Superior temporal gyrus (tissue), 1 donor: ENCODE measurements around the gene RTN3.
A peak's percentile ranks its signal among the peaks of the same experiment; 100 is the strongest.

Source experiments
- DNase-seq: peaks from one replicate; pipeline ENCODE4 v3.0.0-alpha.2; 2016; ENCODE audit errors: extremely low spot score

The RTN3 gene

DNA sequence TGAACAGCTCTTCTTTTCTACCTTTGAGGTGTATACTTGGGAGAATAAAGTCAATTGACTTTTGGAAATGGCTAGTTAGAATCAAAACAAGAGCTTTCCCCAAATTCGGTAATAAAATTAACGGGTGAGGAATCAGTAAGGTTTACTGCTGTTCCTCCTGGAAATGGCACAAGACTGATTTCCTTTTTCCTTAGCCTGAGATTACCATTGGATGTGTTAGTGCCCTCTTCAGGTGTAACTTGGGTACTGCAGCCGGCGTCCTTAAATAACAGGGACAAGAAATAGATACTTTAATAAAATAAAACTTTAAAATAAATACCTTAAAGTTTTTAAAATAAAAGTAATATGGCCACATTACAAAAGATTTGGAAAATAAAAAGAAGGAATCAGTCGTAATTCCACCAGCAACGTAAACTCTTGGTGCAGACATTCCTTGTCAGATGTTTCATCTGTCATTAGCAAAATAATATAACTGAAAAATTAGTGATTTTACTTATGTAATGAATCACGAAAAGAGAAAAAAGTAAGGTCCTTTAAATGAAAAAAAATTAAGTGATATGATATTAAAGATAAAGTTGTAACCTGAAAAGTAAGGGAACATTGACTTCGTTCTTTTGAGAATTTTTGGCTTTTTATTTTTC lies 57.5 kb downstream of the RTN3 start:
- DNase-seq, result peak; percentile 94

DNA sequence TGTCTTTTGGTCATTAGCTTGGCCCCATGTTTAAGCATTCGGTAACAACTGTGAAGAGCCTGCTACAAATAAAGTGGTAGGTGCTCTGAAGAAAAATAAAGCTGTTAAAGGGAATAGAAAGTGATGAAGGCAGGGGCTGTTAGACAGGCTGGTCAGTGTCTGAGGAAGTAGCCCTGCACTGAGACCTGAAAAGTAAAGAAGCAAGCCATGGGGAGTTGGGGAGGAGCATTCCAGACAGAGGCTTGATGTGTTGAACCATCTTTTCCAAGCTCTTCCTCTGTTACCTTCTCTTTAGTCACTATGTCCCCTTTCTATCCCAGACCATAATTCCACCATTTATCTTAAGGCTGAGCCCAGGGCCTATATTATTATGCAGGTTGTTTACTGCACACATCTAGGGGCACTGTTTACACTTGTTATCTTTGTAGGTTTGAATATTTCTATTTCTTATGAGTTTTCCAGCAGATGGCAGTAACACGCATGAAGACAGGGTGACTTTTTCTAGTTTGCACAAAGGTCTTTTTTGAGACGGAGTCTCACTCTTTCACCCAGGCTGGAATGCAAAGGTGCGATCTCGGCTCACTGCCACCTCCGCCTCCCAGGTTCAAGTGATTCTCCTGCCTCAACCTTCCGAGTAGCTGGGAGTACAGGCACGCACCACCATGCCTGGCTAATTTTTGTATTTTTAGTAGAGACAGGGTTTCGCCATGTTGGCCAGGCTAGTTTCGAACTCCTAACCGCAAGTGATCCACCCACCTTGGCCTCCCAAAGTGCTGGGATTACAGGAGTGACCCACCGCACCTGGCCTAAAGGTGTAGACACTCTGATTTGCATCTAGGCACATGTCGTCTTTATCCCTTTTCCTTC lies 64.2 kb downstream of the RTN3 start:
- peak; percentile 56 for DNase-seq

DNA sequence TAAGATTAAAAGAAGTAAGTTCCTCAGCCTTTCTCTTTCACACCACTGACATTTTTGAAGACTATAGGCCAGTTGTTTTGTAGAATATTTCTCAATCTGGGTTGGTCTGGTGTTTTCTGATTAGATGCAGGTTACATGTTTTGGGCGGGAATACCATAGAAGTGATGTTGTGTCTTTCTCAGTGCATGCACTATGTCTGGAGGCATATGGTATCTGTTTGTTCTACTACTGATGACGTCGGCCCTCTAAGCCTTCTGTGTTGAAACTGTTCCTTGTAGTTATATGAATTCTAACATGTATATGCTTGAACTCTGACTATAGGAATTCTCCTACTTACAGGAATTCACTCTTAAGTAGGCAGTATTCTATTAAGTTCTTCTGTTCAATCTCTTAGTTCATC lies 65.7 kb downstream of the RTN3 start:
- DNase-seq, result no peak

DNA sequence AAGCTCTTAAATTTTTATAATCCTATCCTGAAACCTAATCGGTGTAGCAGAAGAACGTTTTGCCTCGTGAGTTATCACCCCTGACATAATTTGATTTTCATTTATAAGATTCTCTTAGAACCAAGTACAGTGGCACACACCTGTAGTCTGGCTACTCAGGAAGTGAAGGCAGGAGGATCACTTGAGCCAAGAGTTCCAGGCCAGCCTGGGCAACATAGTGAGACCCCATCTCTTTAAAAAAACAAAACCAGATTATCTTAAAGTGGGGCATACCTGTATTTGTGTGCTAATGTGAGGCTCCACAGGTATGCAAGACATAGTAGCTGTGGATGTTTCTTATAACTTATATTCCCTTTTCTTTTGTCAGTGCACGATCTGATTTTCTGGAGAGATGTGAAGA lies 68.3 kb downstream of the RTN3 start:
- DNase-seq, result no peak

DNA sequence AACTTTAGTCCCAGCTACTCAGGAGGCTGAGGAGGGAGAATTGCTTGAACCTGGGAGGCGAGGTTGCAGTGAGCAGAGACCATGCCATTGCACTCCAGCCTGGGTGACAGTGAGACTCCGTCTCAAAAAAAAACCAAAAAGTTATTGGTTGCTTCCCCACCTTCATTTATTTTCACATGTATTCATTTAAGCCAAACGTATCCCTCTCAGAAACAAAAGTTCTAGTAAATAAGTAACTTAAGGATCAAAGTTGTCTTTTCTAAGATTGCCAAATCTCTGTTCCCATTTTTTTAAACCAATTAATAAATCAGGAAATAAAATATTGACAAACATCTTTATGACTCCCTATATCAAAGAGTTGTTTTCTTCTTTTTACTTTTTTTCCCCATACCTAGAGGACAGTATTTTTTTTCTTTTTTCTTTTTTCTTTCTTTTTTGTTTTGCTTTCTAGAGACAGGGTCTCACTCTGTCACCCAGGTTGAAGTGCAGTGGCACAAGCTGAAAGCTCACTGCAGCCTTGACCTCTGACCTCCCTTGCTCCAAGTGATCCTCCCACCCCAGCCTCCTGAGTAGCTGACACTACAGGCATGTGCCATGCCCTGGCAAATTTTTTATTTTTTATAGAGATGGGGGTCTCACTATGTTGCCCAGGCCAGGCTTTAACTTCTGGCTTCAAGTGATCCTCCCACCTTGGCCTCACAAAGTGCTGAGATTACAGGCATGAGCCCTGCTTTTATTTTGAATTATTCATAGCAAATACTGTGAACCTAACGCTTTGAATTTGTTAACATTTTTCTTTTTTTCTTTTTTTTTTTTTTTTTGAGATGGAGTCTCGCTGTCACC lies 75.8 kb downstream of the RTN3 start:
- DNase-seq, result no peak

DNA sequence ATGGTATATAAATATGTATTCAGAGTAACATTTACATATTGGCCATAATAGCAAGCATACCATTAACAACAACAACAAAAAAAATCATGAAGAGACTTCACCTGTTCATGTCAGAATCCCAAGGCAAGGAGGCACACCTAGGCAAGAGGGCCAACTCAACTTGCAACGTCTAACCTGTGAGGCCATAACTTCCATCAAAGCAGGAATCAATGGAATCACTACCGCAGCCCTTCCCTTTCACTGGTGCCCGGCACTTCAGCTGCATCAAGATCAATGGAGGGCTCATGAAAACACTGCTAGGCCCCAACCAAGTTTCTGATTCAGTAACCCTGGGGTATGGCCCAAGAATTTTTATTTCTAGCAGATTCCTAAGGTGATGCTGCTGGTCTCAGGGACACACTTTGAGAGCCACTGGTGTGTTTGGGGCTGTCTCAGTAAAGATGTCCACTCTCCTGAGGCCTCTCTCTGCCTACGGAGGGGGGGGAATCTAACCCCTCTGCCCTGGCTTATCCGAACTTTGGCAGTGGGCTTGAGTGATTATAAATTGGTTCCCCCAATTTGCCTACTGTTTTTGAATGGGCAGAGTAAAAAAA lies 79.3 kb downstream of the RTN3 start:
- no peak for DNase-seq

DNA sequence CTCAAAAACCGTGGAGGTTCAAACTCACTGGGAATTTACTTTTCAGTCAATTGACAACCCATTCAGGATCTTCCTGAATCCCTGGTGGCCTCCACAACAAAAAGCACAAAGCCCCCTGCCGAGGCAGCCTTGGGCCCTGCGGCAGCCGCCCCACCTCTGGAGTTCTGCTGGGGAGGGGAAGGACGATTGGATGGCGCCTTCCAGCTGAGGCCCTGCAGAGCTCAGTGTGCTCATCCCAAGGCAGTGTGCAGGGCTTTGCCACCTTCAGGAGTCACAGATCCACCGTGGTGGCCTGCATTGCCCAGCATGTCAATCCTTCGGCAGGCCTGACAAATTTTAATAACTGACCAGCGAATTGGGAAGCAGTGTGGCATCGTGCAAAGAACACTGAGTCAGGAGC lies 79.9 kb downstream of the RTN3 start:
- no peak for DNase-seq

- no peak for DNase-seq
Measured at GRCh38 chr11:63761931-63762653, 80.8 kb downstream of the RTN3 start.

- DNase-seq, result peak; percentile 42
Measured at GRCh38 chr11:63762654-63763495, 81.6 kb downstream of the RTN3 start.

DNA sequence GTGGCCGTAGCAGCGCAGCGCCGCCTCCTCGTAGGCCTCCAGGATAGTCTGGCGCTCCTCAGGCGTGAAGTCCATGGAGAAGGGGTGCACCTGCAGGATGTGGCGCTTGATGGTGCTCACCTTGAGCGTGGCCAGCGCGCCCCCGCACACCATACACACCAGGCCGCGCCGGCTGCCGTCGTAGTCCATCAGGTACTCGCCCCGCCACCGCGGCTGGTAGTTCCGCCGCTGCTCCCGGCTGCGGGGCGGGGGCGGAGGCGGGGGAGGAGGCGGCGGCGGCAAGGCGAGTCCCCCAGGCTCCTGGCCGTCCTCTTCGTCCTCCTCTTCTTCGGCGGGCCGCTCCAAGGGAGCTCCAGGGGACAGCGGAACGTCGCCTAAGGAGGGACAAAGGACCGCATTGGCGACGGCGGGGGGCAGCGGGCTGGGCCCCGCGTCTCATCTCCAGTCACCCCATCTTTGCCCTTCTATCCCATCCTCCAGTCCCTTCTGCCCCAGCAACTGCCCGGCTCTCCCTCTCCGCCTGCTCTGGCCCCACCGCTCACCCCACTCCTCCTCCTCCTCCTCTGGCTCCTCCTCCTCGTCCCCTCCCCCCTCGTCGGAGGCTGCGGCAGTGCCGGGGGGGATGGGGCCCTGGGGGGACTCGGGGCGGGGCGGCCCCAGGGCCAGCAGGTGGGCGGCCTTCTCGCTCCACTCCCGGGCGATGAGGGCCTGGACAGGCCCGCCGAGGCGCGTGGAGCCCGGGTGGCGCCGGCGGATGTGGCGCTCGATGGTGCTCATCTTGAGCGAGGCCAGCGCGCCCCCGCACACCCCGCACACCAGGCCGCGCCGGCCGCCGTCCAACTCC lies 82.4 kb downstream of the RTN3 start:
- DNase-seq, result no peak

DNA sequence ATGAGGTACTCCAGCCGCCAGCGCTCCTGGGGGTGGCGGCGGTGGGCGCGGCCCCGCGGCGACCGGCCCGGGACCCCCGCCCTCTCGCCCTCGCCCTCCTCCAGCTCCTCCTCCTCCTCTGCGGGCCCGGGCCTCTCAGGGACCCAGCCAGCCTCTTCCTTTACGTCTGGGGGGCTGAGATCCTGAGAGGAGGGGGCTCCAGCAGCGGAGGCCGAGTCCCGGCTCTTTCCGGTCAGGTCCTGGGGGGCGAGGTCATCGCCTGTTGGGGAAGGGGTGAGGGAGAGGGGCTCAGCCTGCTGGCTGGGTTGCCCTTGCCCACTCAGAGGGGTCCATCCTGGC lies 83.0 kb downstream of the RTN3 start:
- DNase-seq, result no peak

GRCh38 chr11:63764679-63765647 lies 83.7 kb downstream of the RTN3 start:
- DNase-seq, result no peak

DNA sequence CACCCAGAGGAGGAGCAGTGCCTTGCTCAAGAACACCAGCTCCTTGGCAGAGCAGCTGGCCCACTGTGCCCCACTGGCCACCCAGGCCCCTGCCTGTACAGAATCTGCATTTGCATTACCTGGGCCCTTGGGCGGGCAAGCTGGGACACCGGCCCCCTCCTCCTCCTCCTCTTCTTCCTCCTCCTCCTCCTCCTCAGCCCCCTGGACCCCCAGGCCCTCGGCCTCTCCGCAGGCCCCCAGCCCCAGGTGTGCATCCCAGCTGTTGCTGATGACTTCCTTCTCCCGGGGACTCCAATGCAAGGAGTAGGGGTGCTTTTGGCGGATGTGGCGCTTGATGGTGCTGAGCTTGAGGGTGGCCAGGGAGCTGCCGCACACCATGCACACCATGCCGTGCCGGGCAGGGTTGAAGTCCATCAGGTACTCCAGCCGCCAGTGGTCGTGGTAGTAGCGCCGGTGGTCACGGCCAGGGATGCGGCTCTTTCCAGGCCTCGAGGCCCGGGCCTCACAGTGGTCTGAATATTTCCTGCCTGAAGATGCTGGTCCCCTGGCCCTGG lies 84.5 kb downstream of the RTN3 start:
- no peak for DNase-seq

DNA sequence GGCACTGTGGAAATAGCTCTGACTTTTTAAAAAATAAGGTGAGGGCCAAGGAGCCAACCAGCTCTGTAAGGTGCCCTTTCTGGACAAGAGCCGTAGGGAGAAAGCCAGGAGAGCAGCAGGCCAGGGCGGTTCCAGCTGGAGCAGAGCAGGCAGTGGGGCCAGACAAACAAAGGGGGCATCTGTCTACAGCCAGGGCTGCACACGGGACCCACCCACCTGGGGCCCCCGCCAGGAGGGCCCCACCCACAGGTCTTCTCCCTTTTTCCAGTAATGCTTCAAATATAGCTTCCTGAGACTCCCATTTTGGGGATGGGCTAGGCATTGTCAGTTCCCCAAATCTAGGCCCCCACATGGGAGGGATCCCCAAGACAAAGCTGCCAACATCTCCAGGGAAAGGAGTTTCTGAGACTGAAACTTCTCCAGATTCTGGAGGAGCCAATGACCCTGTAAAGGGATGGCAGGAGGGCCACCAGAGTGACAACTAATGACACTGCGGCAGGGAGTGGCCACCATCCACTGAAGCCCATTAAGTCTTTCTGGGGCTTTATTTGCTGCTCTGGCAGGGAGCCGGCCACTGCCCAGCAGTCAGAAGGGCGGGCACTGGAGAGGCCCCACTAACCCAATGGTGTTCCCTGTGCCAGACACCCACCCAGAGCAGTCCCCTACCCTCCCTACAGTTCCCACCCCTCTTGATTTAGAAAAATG lies 85.4 kb downstream of the RTN3 start:
- DNase-seq, result no peak

- DNase-seq, result no peak
Measured at GRCh38 chr11:63767267-63767564, 85.9 kb downstream of the RTN3 start.

GRCh38 chr11:63767565-63768236 lies 86.4 kb downstream of the RTN3 start:
- peak; percentile 77 for DNase-seq
